ENCODE measurements around the gene F12.

- TF ChIP-seq CTCF (IDR thresholded peaks at IDR 0.05) (no peak), POLR2A (IDR thresholded peaks at IDR 0.05) (no peak)
Measured at GRCh38 chr5:177427919-177428573, 18.7 kb upstream of the F12 start.
